Keratinocyte (primary cell): ENCODE results near the gene EIF1AX. TPM values are rescaled to one million over a fixed set of nuclear protein-coding genes. Genes with fewer than 3 reads are reported as not detected.

Experiments used
- DNase-seq: peaks from one replicate; pipeline ENCODE4 v3.0.0-alpha.2; 2011; ENCODE audit warnings: low read depth, missing footprints, low spot score
- FAIRE-seq: peaks from 2 replicates; lab custom pipeline; 2011; peaks lifted over from hg19 to GRCh38; lab: Jason Lieb, UNC
- H2AFZ ChIP-seq: 2 replicates; pipeline ENCODE4 v1.6.0; 2012; ENCODE audit warnings: low read length, control low read depth, inconsistent platforms; ENCODE audit not compliant: control insufficient read depth
- H3K27ac ChIP-seq: 2 replicates; pipeline ENCODE4 v1.5.1; 2011; ENCODE audit warnings: low read length; ENCODE audit not compliant: control insufficient read depth, insufficient read depth
- H3K27me3 ChIP-seq: 3 replicates; pipeline ENCODE4 v1.6.0; 2011; ENCODE audit warnings: low read length; ENCODE audit not compliant: control insufficient read depth, insufficient read depth; ENCODE audit errors: extremely low read depth
- H3K36me3 ChIP-seq, 2 experiments: 2 replicates in 1 of 2; 3 replicates in 1 of 2; pipeline ENCODE4 v1.5.1; 2011; ENCODE audit warnings: low read length in 2 of 2, mild to moderate bottlenecking in 1 of 2; ENCODE audit not compliant: control insufficient read depth in 2 of 2, insufficient read depth in 2 of 2; ENCODE audit errors: extremely low read depth in 1 of 2
- H3K4me1 ChIP-seq: 3 replicates; pipeline ENCODE4 v1.5.1; 2011; ENCODE audit warnings: low read length; ENCODE audit not compliant: control insufficient read depth, insufficient read depth; ENCODE audit errors: extremely low read depth
- H3K4me2 ChIP-seq: 3 replicates; pipeline ENCODE4 v1.6.0; 2011; ENCODE audit warnings: low read depth, low read length; ENCODE audit not compliant: control insufficient read depth, insufficient read depth; ENCODE audit errors: extremely low read depth
- H3K4me3 ChIP-seq, 3 experiments: fragments of 200-600 bp in 1 of 3; sonication (generic) in 1 of 3; 2 replicates in 2 of 3; 3 replicates in 1 of 3; pipeline ENCODE4 v1.5.1; 2011 to 2016; ENCODE audit warnings: low read length in 3 of 3, mild to moderate bottlenecking in 3 of 3, control low read depth in 2 of 3, inconsistent platforms in 1 of 3, low read depth in 1 of 3, mixed read lengths in 1 of 3, mixed run types in 1 of 3, moderate library complexity in 1 of 3; ENCODE audit not compliant: control insufficient read depth in 2 of 3, insufficient read depth in 2 of 3; ENCODE audit errors: extremely low read depth in 1 of 3
- H3K79me2 ChIP-seq: 2 replicates; pipeline ENCODE4 v1.6.0; 2012; ENCODE audit warnings: low read length; ENCODE audit not compliant: control insufficient read depth, insufficient read depth
- H3K9ac ChIP-seq: 3 replicates; pipeline ENCODE4 v1.6.0; 2011; ENCODE audit warnings: low read length; ENCODE audit not compliant: control insufficient read depth, insufficient read depth; ENCODE audit errors: extremely low read depth
- H3K9me1 ChIP-seq: 3 replicates; pipeline ENCODE4 v1.6.0; 2011; ENCODE audit warnings: low read length; ENCODE audit not compliant: control insufficient read depth, insufficient read depth; ENCODE audit errors: extremely low read depth
- H3K9me3 ChIP-seq: 2 replicates; pipeline ENCODE4 v1.5.1; 2012; ENCODE audit warnings: low read depth, low read length; ENCODE audit not compliant: control insufficient read depth
- H4K20me1 ChIP-seq: 3 replicates; pipeline ENCODE4 v1.6.0; 2011; ENCODE audit warnings: low read length; ENCODE audit not compliant: control insufficient read depth, insufficient read depth; ENCODE audit errors: extremely low read depth
- CTCF ChIP-seq, 3 experiments: IDR thresholded peaks in 1 of 3; conservative IDR thresholded peaks in 1 of 3; optimal IDR thresholded peaks in 1 of 3; 2 replicates in 2 of 3; 3 replicates in 1 of 3; pipeline versions ENCODE3 to v1.5.1; 2011; ENCODE audit warnings: low read length in 3 of 3, mild to moderate bottlenecking in 3 of 3, moderate library complexity in 2 of 3, control low read depth in 1 of 3, inconsistent platforms in 1 of 3; ENCODE audit not compliant: insufficient read depth in 2 of 3; ENCODE audit errors: extremely low read depth in 1 of 3
- EZH2 ChIP-seq: IDR thresholded peaks from one replicate; pipeline ENCODE4 v1.6.1; 2012; ENCODE audit warnings: inconsistent platforms, mild to moderate bottlenecking, low read length, moderate library complexity
- dilution Hi-C: fragments of 300-500 bp; cut with MboI; formaldehyde crosslinking; loops from one replicate; pipeline ENCODE4 v1.7.0; 2020; ENCODE audit warnings: low sequenced_read_pairs; ENCODE audit not compliant: extremely low pct_ligation_motif_present
- polyA plus RNA-seq, 5 experiments: library from polyadenylated mRNA; depleted of rRNA in 3 of 5; stranded (reverse) in 3 of 5; stranded (forward) in 1 of 5; unstranded in 1 of 5; fragments of >200 nt; gene quantifications; 1 replicate in 1 of 5; 2 replicates in 3 of 5; 3 replicates in 1 of 5; pipeline versions ENCODE4 v1.2.1 to v1.2.3, GENCODE V29; 2011 to 2012; ENCODE audit warnings: missing spikeins in 2 of 5, low read depth in 1 of 5, low replicate concordance in 1 of 5

Gene EIF1AX
- polyA plus RNA-seq, 1 donor (not counting 4 experiments of a cell fraction or from before 2014, with no cell fraction given): 196 TPM

GRCh38 chrX:20101934-20102581 is 39.6 kb downstream of the EIF1AX start:
- Histone ChIP-seq H3K4me2 (no peak overlapping the region), H3K4me1 (no peaks in the 10 kb centered on the region), H3K9me1 (no peaks in the 10 kb centered on the region), H3K27ac (no peak overlapping the region), H2AFZ (no peak overlapping the region), H4K20me1 (no peaks in the 10 kb centered on the region), H3K27me3 (no peaks in the 10 kb centered on the region), H3K79me2 (no peaks in the 10 kb centered on the region), H3K36me3 (no peaks in the 10 kb centered on the region), H3K9me3 (no peaks in the 10 kb centered on the region), H3K9ac (no peak overlapping the region), H3K4me3 (no peak overlapping the region)
- dilution Hi-C loops: no loop called here
- TF ChIP-seq CTCF (optimal IDR thresholded peaks at IDR 0.05 in 1 of 3, IDR thresholded peaks at IDR 0.05 in 1 of 3, conservative IDR thresholded peaks at IDR 0.05 in 1 of 3; ENCODE audit: extremely low read depth in 1 of 3, insufficient read depth in 2 of 3, low read length in 3 of 3) (no peak), EZH2 (no peak)
- DNase-seq: no peak
- FAIRE-seq: no peak

- dilution Hi-C loops: no loop called here
- H3K4me3 ChIP-seq: no peak overlapping the region
- FAIRE-seq (no peak), DNase-seq (no peak)
- H3K36me3 ChIP-seq: no peaks in the 10 kb centered on the region
- no peak overlapping the region for H3K9ac ChIP-seq
- no peak overlapping the region for H3K27ac ChIP-seq
- no peaks in the 10 kb centered on the region for H3K9me1 ChIP-seq
- no peaks in the 10 kb centered on the region for H4K20me1 ChIP-seq
- H3K4me1 ChIP-seq: peaks cover 5% of the 10 kb centered on the region
- TF ChIP-seq CTCF (optimal IDR thresholded peaks at IDR 0.05 in 1 of 3, IDR thresholded peaks at IDR 0.05 in 1 of 3, conservative IDR thresholded peaks at IDR 0.05 in 1 of 3; ENCODE audit: extremely low read depth in 1 of 3, insufficient read depth in 2 of 3, low read length in 3 of 3): no peak
- no peak for TF ChIP-seq EZH2
- H3K27me3 ChIP-seq: no peaks in the 10 kb centered on the region
- H3K4me2 ChIP-seq: peak overlapping the region; percentile 41
- no peaks in the 10 kb centered on the region for H3K9me3 ChIP-seq
- no peak overlapping the region for H2AFZ ChIP-seq
- no peaks in the 10 kb centered on the region for H3K79me2 ChIP-seq
These were observed 50.1 kb downstream of the EIF1AX start for GRCh38 chrX:20091499-20091898.
